NB4 (cell line): ENCODE data around the gene CEMIP.
A peak's percentile ranks its signal among the peaks of the same experiment; 100 is the strongest.

ENCODE experiments used
- DNase-seq: peaks from one replicate; pipeline ENCODE4 v3.0.0; 2010; ENCODE audit warnings: low read depth
- H3K4me3 ChIP-seq: one replicate; pipeline ENCODE4 v1.5.1; 2011; ENCODE audit warnings: mild to moderate bottlenecking, low read depth, low read length, moderate library complexity
- CTCF ChIP-seq: IDR thresholded peaks from one replicate; pipeline ENCODE4 v1.5.1; 2012; ENCODE audit warnings: low read depth, low read length
- MAX ChIP-seq: IDR thresholded peaks from 2 replicates; pipeline ENCODE4 v1.6.1; 2011; ENCODE audit warnings: low read depth, low read length
- MYC ChIP-seq: IDR thresholded peaks from 2 replicates; pipeline ENCODE4 v1.6.1; 2011; ENCODE audit warnings: low read depth, low read length
- POLR2A ChIP-seq: IDR thresholded peaks from 2 replicates; pipeline ENCODE4 v1.6.1; 2011; ENCODE audit warnings: mild to moderate bottlenecking; ENCODE audit not compliant: insufficient read length; ENCODE audit errors: extremely low read depth

CEMIP gene

GRCh38 chr15:80971143-80971542 lies 192.0 kb downstream of the CEMIP start:
- no peak for TF ChIP-seq POLR2A
- TF ChIP-seq CTCF, result no peak
- no peak for TF ChIP-seq MAX
- TF ChIP-seq MYC, result no peak
- no peak for DNase-seq
- H3K4me3 ChIP-seq, result no peak overlapping the region

DNA sequence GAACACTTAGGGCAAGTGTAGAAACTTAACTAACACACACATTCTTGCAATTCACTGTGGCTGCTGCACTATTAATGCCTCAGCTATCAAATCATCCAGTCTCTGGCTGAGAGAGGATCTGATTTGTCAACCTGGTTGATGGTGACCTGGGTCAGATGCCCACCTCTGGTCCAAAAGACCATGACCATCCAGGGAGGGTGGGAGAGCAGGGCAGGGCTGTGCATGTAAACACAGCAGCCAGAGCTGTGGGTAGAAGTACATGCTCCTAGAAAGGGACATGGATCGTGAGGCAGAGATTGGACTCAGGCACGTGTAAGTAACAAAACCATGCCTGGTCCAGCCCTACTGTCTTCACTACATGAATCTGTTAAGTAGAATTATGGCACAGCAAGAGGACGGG lies 193.1 kb downstream of the CEMIP start:
- TF ChIP-seq POLR2A (no peak), CTCF (no peak), MAX (no peak), MYC (no peak)
- H3K4me3 ChIP-seq, result no peak overlapping the region
- no peak for DNase-seq

GRCh38 chr15:80974914-80975313 lies 195.7 kb downstream of the CEMIP start:
- no peak overlapping the region for H3K4me3 ChIP-seq
- no peak for TF ChIP-seq CTCF
- no peak for TF ChIP-seq MAX
- no peak for TF ChIP-seq POLR2A
- TF ChIP-seq MYC, result no peak
- DNase-seq, result no peak

GRCh38 chr15:80976851-80977250 lies 197.7 kb downstream of the CEMIP start:
- TF ChIP-seq MAX (no peak), MYC (no peak), CTCF (no peak)
- H3K4me3 ChIP-seq, result no peak overlapping the region
- no peak for DNase-seq

DNA sequence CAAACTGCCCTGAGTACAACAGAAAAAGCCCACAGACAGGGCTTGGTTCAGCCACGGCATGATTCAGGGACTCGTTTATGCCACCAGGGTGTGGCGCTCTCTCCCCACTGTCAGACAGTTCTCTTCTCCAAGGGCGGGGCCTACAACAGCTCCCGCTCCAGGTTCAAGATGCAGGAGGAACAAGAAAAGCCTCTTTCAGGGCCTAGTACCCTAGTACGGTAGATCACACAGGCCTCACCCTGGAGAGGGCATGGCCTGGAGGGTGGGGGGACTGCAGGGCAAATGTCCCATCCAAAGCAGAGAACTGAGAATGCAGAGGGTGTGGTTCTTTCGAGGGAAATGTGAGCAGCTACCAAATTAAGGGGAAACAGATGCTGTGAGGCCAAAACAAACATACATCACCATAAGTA lies 198.5 kb downstream of the CEMIP start:
- TF ChIP-seq POLR2A (no peak), CTCF (peak; percentile 42), MYC (no peak)
- no peak overlapping the region for H3K4me3 ChIP-seq
- DNase-seq, result peak; percentile 62

- TF ChIP-seq POLR2A, result no peak
- TF ChIP-seq MYC, result no peak
- no peak for TF ChIP-seq MAX
- no peak for TF ChIP-seq CTCF
- DNase-seq, result no peak
- H3K4me3 ChIP-seq, result no peak overlapping the region
Measured at GRCh38 chr15:80978685-80979329, 199.6 kb downstream of the CEMIP start.
